Measurements from ENCODE around the gene RNF220.
"Not testable (repeated sequence)": the region's sequence is repeated elsewhere in the genome, so short reads cannot be mapped to it uniquely, and the experiment has no call there.

Gene RNF220

DNA sequence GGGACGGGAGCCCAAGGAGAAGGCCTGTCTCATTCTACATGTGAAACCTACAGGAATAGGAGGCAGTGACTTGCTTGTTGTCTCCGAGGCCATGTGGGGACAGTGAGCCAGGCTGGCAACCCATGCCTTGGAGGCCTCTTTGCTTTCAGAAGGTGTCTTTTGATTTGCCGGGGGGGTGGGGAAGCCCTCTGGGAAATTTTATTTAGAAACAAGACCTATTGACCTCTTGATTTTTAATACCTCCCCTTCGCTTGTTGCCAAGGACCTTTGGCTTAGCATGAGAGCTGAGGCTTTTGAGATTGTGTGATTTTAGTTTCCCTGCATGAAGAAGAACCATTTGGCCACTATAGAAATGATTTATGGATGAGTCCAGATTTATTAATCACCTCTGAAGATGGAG, 273.6 kb downstream of the RNF220 start:
- DNase-seq = no peak
- ATAC-seq = no peak

DNA sequence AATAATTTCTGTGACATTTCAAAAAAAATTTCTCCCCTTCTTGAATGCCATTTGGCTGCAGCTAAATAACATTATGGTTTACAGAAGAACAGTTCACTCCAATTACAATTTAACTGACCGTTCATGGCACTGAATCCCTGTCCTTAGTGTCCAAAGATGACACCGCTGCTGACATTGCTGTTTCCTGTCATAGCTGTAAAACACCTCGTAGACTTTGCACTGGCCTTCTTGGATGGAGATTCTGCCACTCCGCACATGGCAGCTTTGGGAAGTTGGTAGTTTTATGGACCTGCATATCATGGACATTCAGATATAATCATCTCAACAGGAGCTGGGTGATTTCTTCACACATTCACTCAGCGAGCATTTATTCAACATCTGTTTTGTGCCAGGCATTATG, 274.4 kb downstream of the RNF220 start:
- ATAC-seq = no peak
- DNase-seq = no peak

DNA sequence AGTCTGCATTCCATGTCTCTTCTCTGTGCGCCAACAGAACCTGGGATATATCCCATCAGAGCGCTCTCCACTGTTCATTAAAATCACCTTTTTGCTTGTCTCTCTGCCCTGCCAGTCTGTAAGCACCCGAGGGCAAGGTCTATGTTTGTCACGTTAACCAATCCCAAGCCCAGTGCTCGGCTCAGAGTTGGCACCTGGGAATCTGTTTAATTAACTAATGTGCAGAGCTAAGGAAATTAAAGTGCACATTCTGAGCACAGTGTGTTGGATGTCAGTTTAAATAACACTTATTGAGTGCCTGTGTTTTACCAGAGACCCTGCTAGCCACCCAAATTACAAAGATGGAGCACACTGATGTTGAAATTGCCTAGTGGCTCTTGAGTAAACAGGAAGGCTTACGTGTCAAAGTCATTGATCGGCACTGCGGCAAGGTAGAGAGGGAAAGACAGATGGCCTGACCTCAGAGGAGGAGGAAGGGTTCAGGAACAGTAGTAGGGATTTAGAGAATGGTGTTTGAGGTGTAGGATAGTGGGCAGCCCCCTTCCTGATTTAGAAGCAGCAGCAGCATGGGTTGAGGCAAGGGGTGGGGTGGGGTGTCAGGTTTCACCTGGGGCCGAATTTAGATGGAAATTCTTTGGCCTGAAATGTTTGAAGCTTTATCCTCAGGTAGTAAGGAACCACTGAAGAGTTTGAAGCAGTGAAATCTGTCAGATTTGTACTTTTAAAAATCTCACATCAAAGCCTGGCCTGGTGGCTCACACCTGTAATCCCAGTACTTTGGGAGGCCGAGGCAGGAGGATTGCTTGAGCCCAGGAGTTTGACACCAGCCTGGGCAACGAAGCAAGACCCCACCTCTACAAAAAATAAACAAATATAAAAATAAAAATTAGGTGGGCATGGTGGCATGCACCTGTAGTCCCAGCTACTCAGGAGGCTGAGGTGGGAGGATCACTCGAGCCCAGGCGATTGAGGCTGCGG, 277.1 kb downstream of the RNF220 start:
- ATAC-seq (no peak), DNase-seq (no peak)

DNA sequence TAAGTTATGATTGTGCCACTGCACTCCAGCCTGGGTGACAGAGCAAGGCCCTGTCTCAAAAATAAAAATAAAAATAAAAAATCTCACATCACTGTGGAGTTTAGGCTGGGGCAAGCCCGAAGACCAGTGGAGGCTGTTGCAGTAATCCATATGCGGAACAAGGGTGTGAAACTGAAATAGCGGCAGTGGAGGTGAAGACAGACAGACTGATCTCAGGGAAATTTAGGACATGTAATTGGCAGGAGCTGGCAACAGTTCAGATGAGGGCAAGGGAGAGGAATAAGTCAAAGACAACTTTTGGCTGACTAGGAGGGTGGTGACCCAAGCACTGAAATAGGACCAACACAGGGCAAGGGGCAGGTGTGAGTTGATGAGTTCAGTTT, 277.8 kb downstream of the RNF220 start:
- no peak for ATAC-seq
- no peak for DNase-seq

DNA sequence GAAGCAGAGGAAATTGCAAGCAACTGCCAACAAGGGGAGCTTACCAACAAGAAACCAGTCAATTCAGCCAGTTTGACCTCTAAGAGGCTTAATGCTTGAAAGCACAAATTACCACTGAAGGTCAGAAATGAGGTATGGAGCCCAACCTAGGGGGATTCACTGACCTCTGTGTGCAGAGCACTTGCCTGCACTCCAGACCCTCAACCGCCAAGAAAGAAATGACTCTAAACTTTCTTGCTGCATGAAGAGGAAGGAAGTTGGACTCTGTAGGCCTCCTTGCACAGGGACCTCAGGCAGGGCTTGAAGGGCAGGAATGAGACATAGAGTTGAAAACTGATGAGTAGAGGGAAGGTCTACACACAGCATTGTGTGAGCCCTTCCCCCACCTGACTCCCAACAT, 279.5 kb downstream of the RNF220 start:
- DNase-seq (no peak), ATAC-seq (peak; percentile 65)

DNA sequence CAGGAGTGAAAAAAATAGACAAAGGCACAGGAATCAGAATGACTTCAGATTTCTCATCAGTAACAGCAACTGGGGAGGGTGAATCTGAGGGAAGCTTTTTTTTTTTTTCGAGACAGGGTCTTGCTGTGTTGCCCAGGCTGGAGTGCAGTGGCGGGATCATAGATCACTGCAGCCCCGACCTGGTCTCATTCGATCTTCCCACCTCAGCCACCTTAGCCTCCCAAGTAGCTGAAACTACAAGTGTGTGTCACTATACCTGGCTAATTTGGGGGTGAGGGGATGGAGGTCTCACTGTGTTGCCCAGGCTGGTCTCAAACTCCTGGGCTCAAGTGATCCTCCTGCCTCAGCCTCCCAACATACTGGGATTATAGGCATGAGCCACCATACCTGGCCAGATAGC, 280.2 kb downstream of the RNF220 start:
- ATAC-seq (no peak), DNase-seq (no peak)

DNA sequence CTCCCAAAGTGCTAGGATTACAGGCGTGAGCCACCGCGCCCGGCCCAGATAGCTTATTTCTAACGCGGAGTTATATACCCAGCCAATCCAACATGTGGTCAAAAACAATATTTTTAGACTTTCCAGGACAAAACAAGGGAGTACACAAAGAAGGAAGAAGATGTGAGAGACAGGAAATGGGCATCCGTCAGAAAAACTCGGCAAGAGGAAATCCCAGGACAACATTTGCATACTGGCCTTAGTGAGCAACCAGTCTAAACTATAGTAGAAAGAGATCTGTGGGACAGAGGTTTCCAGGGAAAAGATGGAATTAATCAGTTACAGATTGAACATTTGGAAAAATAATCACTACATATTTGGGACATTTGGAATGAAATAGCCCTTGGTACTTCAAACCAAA, 280.8 kb downstream of the RNF220 start:
- DNase-seq (no peak), ATAC-seq (no peak)

DNA sequence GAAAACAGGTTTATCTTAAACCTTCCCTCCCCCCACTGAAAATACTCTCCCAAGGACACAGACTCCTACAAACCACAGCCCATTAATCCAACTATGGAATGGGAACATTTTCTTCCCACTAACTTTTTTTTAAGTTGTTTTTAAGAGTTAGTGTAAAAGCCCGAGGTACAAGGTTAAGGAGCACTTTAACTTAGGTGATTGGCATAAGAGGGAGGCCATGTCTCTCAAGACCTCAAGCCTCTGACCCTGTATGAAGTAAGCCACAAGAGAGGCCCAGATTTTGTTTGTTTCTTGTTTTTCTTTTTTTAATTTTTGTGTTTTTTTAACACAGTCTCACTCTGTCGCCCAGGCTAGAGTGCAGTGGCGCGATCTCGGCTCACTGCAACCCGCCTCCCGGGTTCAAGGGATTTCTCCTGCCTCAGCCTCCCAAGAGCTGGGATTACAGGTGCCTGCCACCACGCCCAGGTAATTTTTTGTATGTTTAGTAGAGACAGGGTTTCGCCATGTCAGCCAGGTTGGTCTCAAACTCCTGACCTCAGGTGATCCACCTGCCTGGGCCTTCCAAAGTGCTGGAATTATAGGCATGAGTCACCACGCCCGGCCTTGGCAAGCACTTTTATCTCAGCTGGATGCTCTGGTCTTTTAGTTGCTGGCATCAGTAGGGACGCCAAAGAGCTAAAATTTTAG, 283.8 kb downstream of the RNF220 start:
- ATAC-seq = no peak
- no peak for DNase-seq

DNA sequence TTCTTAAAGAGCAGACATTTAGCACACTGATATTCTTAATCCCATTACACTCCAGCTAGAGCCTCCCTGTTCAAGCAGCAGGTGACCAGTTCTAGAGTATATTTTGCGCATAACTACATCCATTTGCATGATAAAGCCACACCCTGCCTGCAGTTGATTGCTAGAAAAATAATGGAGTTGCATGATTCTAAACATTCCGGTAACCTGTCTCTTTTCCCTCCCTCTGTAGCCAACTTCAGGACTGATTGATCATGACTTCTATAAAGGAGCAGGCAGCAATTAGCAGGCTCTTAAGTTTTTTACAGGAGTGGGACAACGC, 284.4 kb downstream of the RNF220 start:
- ATAC-seq (no peak), DNase-seq (no peak)

DNA sequence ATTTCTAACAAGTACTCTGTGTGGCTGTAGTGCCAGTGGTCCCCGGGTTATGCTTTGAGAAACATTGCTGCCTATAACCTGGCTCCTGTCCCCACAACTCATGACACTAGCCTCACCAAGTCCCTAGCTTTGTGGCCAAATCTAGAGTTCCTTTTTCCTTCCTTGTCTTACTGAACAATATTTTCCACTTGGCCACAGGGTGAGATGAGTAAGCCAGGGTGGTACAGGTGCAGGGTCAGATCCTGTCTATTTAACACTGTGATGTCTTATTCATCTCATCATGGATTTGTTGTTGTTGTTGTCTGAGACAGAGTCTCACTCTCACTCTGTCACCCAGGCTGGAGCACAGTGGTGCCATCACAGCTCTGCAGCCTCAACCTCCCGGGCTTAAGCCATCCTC, 288.1 kb downstream of the RNF220 start:
- DNase-seq = no peak
- peak; percentile 77 for ATAC-seq

DNA sequence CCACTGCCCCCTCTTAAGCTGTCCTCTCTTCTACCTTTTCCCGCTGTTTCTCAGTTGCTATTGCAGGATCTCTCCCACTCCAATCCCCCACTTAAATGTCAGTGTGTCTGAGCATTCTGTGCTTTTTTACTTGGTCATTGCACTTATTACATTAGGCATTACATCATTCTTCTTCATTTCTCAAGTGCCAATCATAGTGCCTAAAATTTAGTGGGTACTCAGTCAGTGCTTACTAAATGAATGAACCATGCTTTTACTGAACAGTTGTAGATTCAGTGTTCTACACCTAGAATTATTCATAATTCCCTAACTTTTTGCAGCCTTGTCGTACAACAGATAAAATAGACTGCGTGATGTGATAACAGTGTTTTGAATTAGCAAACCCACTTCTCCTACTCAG, 288.8 kb downstream of the RNF220 start:
- no peak for ATAC-seq

DNA sequence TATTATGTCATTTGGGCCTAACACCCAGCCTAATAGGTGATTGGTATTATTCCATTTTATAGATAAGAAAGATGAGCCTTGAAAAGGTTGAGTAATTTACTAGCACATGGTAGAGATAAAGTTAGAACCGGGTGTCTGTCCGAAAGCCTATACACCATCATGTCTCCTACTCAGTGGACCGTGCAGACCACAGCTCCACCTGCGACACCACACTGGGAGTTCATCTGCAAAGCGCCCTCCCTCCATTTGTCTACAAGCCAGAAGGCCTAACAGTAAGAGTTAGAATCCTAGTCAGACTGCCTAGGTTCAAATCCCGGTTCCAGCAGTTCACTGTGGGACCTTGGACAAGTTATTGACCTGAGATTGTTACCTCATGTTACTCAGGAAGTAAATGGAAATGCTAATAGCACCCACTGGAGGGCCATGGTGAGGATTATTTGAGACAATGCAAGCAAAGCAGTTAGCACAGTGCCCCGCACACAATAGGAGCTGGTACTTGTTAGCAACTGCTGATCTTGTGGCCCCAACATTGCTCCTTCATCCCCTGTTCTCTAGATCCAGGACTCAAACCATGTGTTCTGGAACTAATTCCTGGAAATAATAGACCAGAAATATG, 289.9 kb downstream of the RNF220 start:
- ATAC-seq (no peak), DNase-seq (no peak)

More for the DNA sequence above, 288.8 kb downstream of the RNF220 start:
- DNase-seq = no peak

DNA sequence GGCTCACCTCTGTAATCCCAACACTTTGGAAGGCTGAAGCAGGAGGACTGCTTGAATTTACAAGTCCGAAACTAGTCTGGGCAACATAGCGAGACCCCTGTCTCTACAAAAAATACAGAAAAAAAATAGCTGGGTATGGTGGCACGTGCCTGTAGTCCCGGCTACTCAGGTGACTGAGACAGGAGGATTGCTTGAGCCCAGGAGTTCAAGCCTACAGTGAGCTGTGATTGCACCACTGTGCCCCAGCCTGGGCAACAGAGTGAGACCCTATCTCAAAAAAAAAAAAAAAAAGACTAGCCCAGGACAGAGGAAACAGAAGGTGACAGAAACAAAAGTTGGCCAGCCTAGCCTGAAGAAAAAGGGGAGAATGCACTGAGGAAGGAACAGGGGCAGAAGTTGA, 290.6 kb downstream of the RNF220 start:
- ATAC-seq (no peak), DNase-seq (no peak)

DNA sequence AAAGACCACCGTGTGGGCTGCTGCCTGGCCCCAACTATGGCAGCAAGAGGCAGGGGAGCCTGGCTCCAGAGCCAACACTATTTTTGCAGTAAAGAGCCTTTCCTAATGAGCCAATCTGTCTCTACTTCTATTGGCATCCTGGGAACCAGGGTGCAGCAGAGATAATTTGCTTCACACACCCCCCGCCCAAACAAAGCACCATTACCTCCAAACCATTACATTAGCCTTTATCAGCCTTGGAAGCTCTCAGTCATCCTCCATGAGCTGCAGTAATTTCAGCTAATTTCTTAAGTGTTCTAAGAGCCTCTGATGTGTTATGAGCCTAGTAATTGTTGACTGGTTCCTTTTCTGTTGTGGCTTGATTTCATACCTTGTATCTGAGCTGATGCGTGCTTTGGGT, 291.0 kb downstream of the RNF220 start:
- ATAC-seq (no peak), DNase-seq (no peak)

DNA sequence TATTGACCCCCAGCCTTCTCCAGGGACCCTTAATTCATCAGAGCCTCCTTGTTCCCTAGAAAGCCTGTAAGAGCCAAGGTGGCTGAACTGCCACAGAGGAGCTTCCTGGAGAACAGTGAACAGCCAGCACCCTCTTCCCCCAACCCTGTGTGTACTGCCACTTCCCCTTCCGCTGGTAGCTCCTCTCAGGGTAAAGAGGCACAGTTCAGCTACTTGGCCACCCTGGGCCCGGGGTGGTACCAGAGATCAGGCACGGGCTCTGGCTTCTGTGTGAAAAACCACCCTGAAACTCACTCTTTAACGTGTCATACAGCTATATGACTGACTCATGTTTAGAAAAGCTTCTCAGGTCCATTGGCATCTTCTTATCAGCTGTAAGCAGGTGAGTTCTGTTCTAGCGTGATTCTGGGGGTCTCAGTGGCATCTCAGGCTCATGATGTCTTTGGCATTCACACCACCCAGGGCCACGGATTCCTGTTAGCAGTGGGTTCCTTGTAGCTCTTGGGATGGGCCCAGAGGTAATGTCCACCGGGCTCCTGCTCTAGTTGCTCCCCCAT, 291.8 kb downstream of the RNF220 start:
- DNase-seq = peak; percentile 38
- peak; percentile 73 for ATAC-seq

DNA sequence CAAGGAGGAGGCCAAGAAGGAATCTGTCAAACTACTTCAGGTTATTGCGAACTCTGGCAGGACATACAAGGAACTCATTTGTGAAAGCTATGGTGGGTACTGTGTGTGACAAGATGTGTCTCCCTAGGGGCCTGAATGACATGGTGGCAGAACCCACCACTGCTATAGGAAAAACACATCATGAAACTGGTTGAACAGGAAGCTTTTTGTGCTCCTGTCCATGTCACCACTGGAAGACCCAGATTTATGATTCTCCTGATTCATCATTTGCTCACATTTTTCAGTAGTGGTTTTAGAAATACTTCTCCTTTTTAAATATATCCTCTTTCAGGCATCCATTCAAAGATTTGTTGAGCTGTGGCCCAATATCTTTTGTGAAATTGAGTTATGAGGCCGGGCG, 293.1 kb downstream of the RNF220 start:
- ATAC-seq (no peak), DNase-seq (no peak)

DNA sequence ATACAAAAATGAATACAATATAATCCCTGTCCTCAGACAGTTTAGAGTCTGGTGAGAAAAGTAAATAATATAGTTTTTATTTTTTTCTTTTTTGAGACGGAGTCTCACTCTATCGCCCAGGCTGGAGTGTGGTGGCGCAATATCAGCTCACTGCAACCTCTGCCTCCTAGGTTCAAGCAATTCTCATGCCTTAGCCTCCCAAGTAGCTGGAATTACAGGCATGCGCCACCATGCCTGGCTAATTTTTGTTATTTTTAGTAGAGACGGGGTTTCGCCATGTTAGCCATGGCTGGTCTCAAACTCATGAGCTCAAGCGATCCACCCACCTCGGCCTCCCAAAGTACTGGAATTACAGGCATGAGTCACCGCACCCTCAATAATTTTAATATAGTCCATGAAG, 294.3 kb downstream of the RNF220 start:
- not testable (repeated sequence) for ATAC-seq, DNase-seq

DNA sequence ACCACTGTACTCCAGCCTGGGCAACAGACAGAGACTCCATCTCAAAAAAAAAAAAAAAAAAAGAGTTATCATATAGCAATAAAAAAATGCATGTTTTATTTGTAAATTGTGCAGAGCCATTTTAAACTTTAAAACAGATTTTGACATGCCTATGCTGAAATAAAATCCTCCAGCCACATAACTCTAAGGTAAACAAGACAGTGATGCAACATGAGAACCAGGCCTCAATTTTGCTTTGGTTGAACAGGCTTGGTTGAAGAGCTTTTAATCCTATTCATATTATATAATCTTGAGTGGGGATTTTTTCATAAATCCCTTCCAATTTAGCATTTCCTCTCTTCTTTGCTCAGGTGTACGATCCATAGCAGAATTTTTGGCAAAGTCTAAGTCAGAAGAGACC, 295.5 kb downstream of the RNF220 start:
- DNase-seq = no peak

DNA sequence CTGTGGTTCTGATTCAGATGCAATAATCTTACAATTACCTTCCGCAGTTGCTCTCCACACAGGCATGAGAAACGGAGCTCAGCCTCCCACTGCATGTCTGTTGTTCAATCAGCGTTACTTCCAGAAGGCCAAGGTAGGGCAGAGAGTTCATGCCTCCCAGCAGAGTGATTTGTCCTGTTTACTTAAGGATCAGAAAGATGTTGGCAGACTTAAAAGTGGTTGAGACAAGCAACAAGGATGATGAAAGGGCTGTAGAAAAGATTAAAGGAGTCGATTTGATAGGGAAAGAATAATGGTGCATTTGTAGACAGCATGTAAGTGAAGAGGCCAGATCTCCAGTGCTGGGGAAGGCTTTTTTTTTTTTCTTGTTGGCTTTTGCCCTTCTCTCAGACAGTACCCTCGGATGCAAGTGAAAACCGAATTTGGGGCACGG, 296.1 kb downstream of the RNF220 start:
- DNase-seq (no peak), ATAC-seq (no peak)

More for the DNA sequence above, 295.5 kb downstream of the RNF220 start:
- no peak for ATAC-seq

All from stimulated activated naive CD8-positive, alpha-beta T cell treated with anti-CD3 and anti-CD28 coated beads, Interleukin-15, Interleukin-2, amounts not matched to agents 100 U/mL and 50 U/mL, for 24 hours (primary cell).